ENCODE data around the gene MAF. TPM values are rescaled to one million over a fixed set of nuclear protein-coding genes. Genes with fewer than 3 reads are reported as not detected.

The MAF gene
- total RNA-seq, 1 experiment from 2014 or later: 4.9 TPM

DNA sequence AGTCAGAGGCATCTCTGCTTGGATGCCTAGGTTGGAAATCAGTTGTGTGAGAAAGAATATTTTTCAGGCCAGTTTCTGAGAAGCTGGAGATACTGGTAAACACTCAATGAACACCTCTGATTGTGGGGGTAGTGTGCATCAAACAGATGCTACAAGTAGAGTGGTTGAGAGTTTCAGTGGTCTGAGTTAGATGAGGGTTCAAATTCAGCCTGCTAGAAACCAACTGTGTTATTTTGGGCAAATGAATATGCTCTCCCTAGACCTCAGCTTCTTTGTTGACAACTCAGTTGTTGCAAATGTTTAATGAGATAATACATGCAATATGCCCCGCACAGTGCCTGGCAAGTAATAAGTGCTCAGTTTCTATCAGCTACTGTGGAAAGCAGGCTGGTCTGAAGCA is 25.2 kb upstream of the MAF start:
- Histone ChIP-seq H3K27me3 (ENCODE audit: insufficient read depth, low read length) (no peaks in the 10 kb centered on the region), H3K14ac (ENCODE audit: insufficient read depth, low read length) (no peak overlapping the region), H2BK120ac (ENCODE audit: low read depth, low read length, poor library complexity, severe bottlenecking) (no peak overlapping the region), H3K18ac (ENCODE audit: insufficient read length, low read depth, low read length) (no peak overlapping the region), H4K91ac (ENCODE audit: insufficient read length, low read depth, low read length) (no peak overlapping the region), H2BK12ac (ENCODE audit: insufficient read length, low read depth, low read length) (no peak overlapping the region), H3K79me1 (ENCODE audit: insufficient read depth, low read depth, low read length, poor library complexity, severe bottlenecking) (no peaks in the 10 kb centered on the region), H3K27ac (ENCODE audit: insufficient read length, low read depth, low read length) (no peak overlapping the region), H3K4ac (ENCODE audit: low read depth, low read length) (no peak overlapping the region), H2BK20ac (ENCODE audit: low read depth, low read length, poor library complexity, severe bottlenecking) (no peak overlapping the region), H4K5ac (ENCODE audit: insufficient read length, low read depth, low read length) (no peak overlapping the region), H3K4me2 (ENCODE audit: insufficient read depth, insufficient read length, low read length) (no peak overlapping the region), H4K20me1 (ENCODE audit: control insufficient read depth, insufficient read depth, insufficient read length) (no peaks in the 10 kb centered on the region), H3K23me2 (ENCODE audit: insufficient read length, low read depth, low read length, poor library complexity, severe bottlenecking) (no peaks in the 10 kb centered on the region), H2AK5ac (ENCODE audit: insufficient read length, low read length) (no peak overlapping the region), H3K9me3 (ENCODE audit: control insufficient read depth, low read depth, low read length) (no peaks in the 10 kb centered on the region), H3K56ac (ENCODE audit: insufficient read length, low read depth, low read length) (no peak overlapping the region), H2BK5ac (ENCODE audit: insufficient read length, low read length) (no peak overlapping the region), H3K79me2 (ENCODE audit: insufficient read depth, low read length) (no peaks in the 10 kb centered on the region), H3K23ac (ENCODE audit: insufficient read length, low read depth, low read length) (no peak overlapping the region), H3K9ac (ENCODE audit: extremely low read depth, insufficient read length, low read length) (no peak overlapping the region), H2AFZ (ENCODE audit: low read length) (no peak overlapping the region), H4K8ac (replicated peaks; ENCODE audit: insufficient read length, low read depth, low read length) (no peak overlapping the region), H3T11ph (ENCODE audit: low read length) (no peak overlapping the region), H2BK15ac (ENCODE audit: low read depth, low read length) (no peak overlapping the region), H3K4me1 (ENCODE audit: insufficient read depth, low read length) (no peaks in the 10 kb centered on the region)
- Mint-ChIP-seq H3K27ac (no peak overlapping the region), H3K4me1 (no peaks in the 10 kb centered on the region), H3K27me3 (ENCODE audit: low read depth) (peaks cover 5% of the 10 kb centered on the region), H3K4me3 (no peak overlapping the region), H3K36me3 (ENCODE audit: insufficient read depth in 1 of 3, low read depth in 3 of 3) (no peaks in the 10 kb centered on the region), H3K9me3 (no peaks in the 10 kb centered on the region; a peak in 2 of 5 replicates)
- no CpG with 5 or more reads among the region's 1 CpG for WGBS (ENCODE audit: extremely low coverage, insufficient read length, low lambda C conversion rate)
- no peak for DNase-seq
- TF ChIP-seq, protein P1, sequence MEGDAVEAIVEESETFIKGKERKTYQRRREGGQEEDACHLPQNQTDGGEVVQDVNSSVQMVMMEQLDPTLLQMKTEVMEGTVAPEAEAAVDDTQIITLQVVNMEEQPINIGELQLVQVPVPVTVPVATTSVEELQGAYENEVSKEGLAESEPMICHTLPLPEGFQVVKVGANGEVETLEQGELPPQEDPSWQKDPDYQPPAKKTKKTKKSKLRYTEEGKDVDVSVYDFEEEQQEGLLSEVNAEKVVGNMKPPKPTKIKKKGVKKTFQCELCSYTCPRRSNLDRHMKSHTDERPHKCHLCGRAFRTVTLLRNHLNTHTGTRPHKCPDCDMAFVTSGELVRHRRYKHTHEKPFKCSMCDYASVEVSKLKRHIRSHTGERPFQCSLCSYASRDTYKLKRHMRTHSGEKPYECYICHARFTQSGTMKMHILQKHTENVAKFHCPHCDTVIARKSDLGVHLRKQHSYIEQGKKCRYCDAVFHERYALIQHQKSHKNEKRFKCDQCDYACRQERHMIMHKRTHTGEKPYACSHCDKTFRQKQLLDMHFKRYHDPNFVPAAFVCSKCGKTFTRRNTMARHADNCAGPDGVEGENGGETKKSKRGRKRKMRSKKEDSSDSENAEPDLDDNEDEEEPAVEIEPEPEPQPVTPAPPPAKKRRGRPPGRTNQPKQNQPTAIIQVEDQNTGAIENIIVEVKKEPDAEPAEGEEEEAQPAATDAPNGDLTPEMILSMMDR (conservative IDR thresholded peaks at IDR 0.05): no peak
